HG02852 (cell line): Measurements from ENCODE around the gene SYDE2.
A peak's percentile ranks its signal among the peaks of the same experiment; 100 is the strongest.
"Not testable (repeated sequence)": the region's sequence is repeated elsewhere in the genome, so short reads cannot be mapped to it uniquely, and the experiment has no call there.

Experiments
- ATAC-seq: cut with Tn5 transposase; IDR thresholded peaks from one replicate; pipeline ENCODE4 v1.9.1; 2021; ENCODE audit warnings: mild to moderate bottlenecking, moderate library complexity; ENCODE audit not compliant: unreplicated experiment

Gene SYDE2

GRCh38 chr1:85219853-85220610 is 19.2 kb upstream of the SYDE2 start:
- ATAC-seq, result no peak

- no peak for ATAC-seq
These were observed 15.9 kb upstream of the SYDE2 start for GRCh38 chr1:85216697-85217096.

- no peak for ATAC-seq
These were observed 13.8 kb upstream of the SYDE2 start for GRCh38 chr1:85214654-85215053.

- no peak for ATAC-seq
These were observed 7.7 kb upstream of the SYDE2 start for GRCh38 chr1:85208488-85208887.

- no peak for ATAC-seq
These were observed 2.9 kb upstream of the SYDE2 start for GRCh38 chr1:85203573-85204171.

- ATAC-seq, result no peak
These were observed 2.0 kb upstream of the SYDE2 start for GRCh38 chr1:85202864-85203255.

- ATAC-seq, result no peak
These were observed 1.5 kb upstream of the SYDE2 start for GRCh38 chr1:85202092-85202863.

GRCh38 chr1:85201340-85202091 is 700 bp upstream of the SYDE2 start:
- ATAC-seq, result peak; percentile 49

- peak; percentile 14 for ATAC-seq
These were observed 951 bp downstream of the SYDE2 start for GRCh38 chr1:85199667-85200462.

GRCh38 chr1:85198864-85199263 is 2.0 kb downstream of the SYDE2 start:
- ATAC-seq, result no peak

GRCh38 chr1:85196358-85196757 is 4.5 kb downstream of the SYDE2 start:
- no peak for ATAC-seq

GRCh38 chr1:85195703-85196102 is 5.1 kb downstream of the SYDE2 start:
- no peak for ATAC-seq

GRCh38 chr1:85192129-85192528 is 8.7 kb downstream of the SYDE2 start:
- ATAC-seq, result not testable (repeated sequence)

- no peak for ATAC-seq
These were observed 11.7 kb downstream of the SYDE2 start for GRCh38 chr1:85189120-85189519.

- no peak for ATAC-seq
These were observed 12.3 kb downstream of the SYDE2 start for GRCh38 chr1:85188530-85188929.

- ATAC-seq, result not testable (repeated sequence)
These were observed 13.8 kb downstream of the SYDE2 start for GRCh38 chr1:85187021-85187420.

- ATAC-seq, result no peak
These were observed 16.6 kb downstream of the SYDE2 start for GRCh38 chr1:85184245-85184644.

GRCh38 chr1:85182700-85183099 is 18.1 kb downstream of the SYDE2 start:
- ATAC-seq, result no peak

GRCh38 chr1:85180869-85181268 is 19.9 kb downstream of the SYDE2 start:
- no peak for ATAC-seq

GRCh38 chr1:85179522-85179921 is 21.3 kb downstream of the SYDE2 start:
- no peak for ATAC-seq
